Caco-2 (cell line): ENCODE measurements around the gene FAM83F. TPM values are rescaled to one million over a fixed set of nuclear protein-coding genes. Genes with fewer than 3 reads are reported as not detected.

Experiments used
- BruUV-seq: library from RNA; stranded (reverse); fragments of 400-500 nt; replicated peaks from 2 replicates; lab custom pipeline; 2021; lab: Mats Ljungman, UMichigan
- CTCF ChIA-PET: fragments of 300-600 bp; sonication (Branson Sonifier 250); formaldehyde crosslinking; loops from one replicate; lab custom pipeline; 2022; ENCODE audit warnings: antibody characterized with exemption; lab: Charles Lee
- POLR2A ChIA-PET: fragments of 300-600 bp; sonication (Branson Sonifier 250); formaldehyde crosslinking; loops from one replicate; lab custom pipeline; 2022; ENCODE audit warnings: antibody characterized with exemption; lab: Charles Lee
- DNase-seq, 2 experiments: peaks; one replicate each; pipeline versions ENCODE4 v3.0.0 to v3.0.0-alpha.2; 2020 to 2022
- H3K27me3 ChIP-seq: replicated peaks from 2 replicates; pipeline ENCODE4 v1.6.0; 2011; ENCODE audit warnings: low read length; ENCODE audit not compliant: control insufficient read depth, insufficient read depth
- H3K36me3 ChIP-seq: 2 replicates; pipeline ENCODE4 v1.5.1; 2011; ENCODE audit warnings: low read length; ENCODE audit not compliant: control insufficient read depth, insufficient read depth
- H3K4me1 ChIP-seq: fragments of 250-450 bp; sonication (Bioruptor Pico); 2 replicates; pipeline ENCODE4 v1.5.1; 2020; ENCODE audit warnings: mild to moderate bottlenecking
- H3K4me3 ChIP-seq: 2 replicates; pipeline ENCODE4 v1.5.1; 2011; ENCODE audit warnings: low read depth, mild to moderate bottlenecking, control low read depth, low read length
- H3K9me3 ChIP-seq: fragments of 250-450 bp; sonication (Bioruptor Pico); 2 replicates; pipeline ENCODE4 v1.5.1; 2020; ENCODE audit warnings: mild to moderate bottlenecking, moderate library complexity
- H3K27ac Mint-ChIP-seq: one replicate; pipeline ENCODE4 v1.8.0; 2022; ENCODE audit warnings: mixed read lengths; ENCODE audit not compliant: unreplicated experiment
- H3K27me3 Mint-ChIP-seq: one replicate; pipeline ENCODE4 v1.8.0; 2022; ENCODE audit warnings: mixed read lengths; ENCODE audit not compliant: insufficient read depth, unreplicated experiment
- H3K36me3 Mint-ChIP-seq: one replicate; pipeline ENCODE4 v1.8.0; 2022; ENCODE audit warnings: mild to moderate bottlenecking, mixed read lengths; ENCODE audit not compliant: insufficient read depth, unreplicated experiment
- H3K4me1 Mint-ChIP-seq: one replicate; pipeline ENCODE4 v1.8.0; 2022; ENCODE audit warnings: low read depth, mixed read lengths; ENCODE audit not compliant: unreplicated experiment
- H3K4me3 Mint-ChIP-seq: one replicate; pipeline ENCODE4 v1.8.0; 2022; ENCODE audit warnings: mild to moderate bottlenecking, moderate library complexity, mixed read lengths; ENCODE audit not compliant: unreplicated experiment
- H3K9me3 Mint-ChIP-seq: one replicate; pipeline ENCODE4 v1.8.0; 2022; ENCODE audit warnings: mixed read lengths; ENCODE audit not compliant: unreplicated experiment
- CTCF ChIP-seq, 2 experiments: fragments of 200-600 bp in 1 of 2; IDR thresholded peaks; 1 replicate in 1 of 2; 2 replicates in 1 of 2; pipeline versions ENCODE4 v1.5.1 to v1.8.0; 2011 to 2022; ENCODE audit warnings: antibody characterized with exemption in 1 of 2, control low read depth in 1 of 2, inconsistent platforms in 1 of 2, low read depth in 1 of 2, low read length in 1 of 2, mild to moderate bottlenecking in 1 of 2, moderate library complexity in 1 of 2; ENCODE audit not compliant: insufficient read depth in 1 of 2, severe bottlenecking in 1 of 2, unreplicated experiment in 1 of 2
- intact Hi-C: fragments of 100-400 bp; cut with micrococcal nuclease; formaldehyde crosslinking; loops from one replicate; pipeline ENCODE4 v1.10.0; 2022; ENCODE audit not compliant: unreplicated experiment
- total RNA-seq: library from RNA; stranded (reverse); gene quantifications from 2 replicates; pipeline ENCODE4 v1.2.3, GENCODE V29; 2022

The FAM83F gene
- total RNA-seq, 1 experiment from 2014 or later, result 20.0 TPM

GRCh38 chr22:40029189-40029890 lies 34.6 kb downstream of the FAM83F start:
- Histone ChIP-seq H3K4me3 (no peak overlapping the region), H3K36me3 (no peaks in the 10 kb centered on the region; the same call in 1 of the 2 replicates), H3K4me1 (no peaks in the 10 kb centered on the region), H3K27me3 (no peaks in the 10 kb centered on the region), H3K9me3 (no peaks in the 10 kb centered on the region)
- H3K27me3 Mint-ChIP-seq, result no peaks in the 10 kb centered on the region
- H3K27ac Mint-ChIP-seq, result no peak overlapping the region
- peaks cover 13% of the 10 kb centered on the region for H3K36me3 Mint-ChIP-seq
- intact Hi-C loops, result no loop called here
- no peaks in the 10 kb centered on the region for H3K9me3 Mint-ChIP-seq
- no peak for DNase-seq
- TF ChIP-seq CTCF (IDR thresholded peaks at IDR 0.05; ENCODE audit: insufficient read depth in 1 of 2, low read depth in 1 of 2, low read length in 1 of 2, severe bottlenecking in 1 of 2, unreplicated experiment in 1 of 2), result no peak
- ChIA-PET POLR2A (no interaction called here), CTCF (no interaction called here)
- peaks cover 6% of the 10 kb centered on the region for H3K4me1 Mint-ChIP-seq
- BruUV-seq, result no TSS peak
- no peak overlapping the region for H3K4me3 Mint-ChIP-seq

- H3K27me3 ChIP-seq, result no peaks in the 10 kb centered on the region
- no peaks in the 10 kb centered on the region for H3K9me3 Mint-ChIP-seq
- no peak for TF ChIP-seq CTCF (IDR thresholded peaks at IDR 0.05; ENCODE audit: insufficient read depth in 1 of 2, low read depth in 1 of 2, low read length in 1 of 2, severe bottlenecking in 1 of 2, unreplicated experiment in 1 of 2)
- no peak for DNase-seq
- H3K9me3 ChIP-seq, result no peaks in the 10 kb centered on the region
- no peak overlapping the region for H3K27ac Mint-ChIP-seq
- CTCF ChIA-PET, result no interaction called here
- no TSS peak for BruUV-seq
- no peak overlapping the region for H3K4me3 Mint-ChIP-seq
- POLR2A ChIA-PET, result interaction anchor here (0.6 kb wide), 1 partner anchor 30 kb away, joined by 4 read pairs; no protein-coding TSS in a partner anchor
- H3K4me1 Mint-ChIP-seq, result peaks cover 6% of the 10 kb centered on the region
- no peaks in the 10 kb centered on the region; the same call in 1 of the 2 replicates for H3K36me3 ChIP-seq
- H3K36me3 Mint-ChIP-seq, result peaks cover 13% of the 10 kb centered on the region
- H3K4me1 ChIP-seq, result no peaks in the 10 kb centered on the region
- no peaks in the 10 kb centered on the region for H3K27me3 Mint-ChIP-seq
- H3K4me3 ChIP-seq, result no peak overlapping the region
- intact Hi-C loops, result no loop called here
These were observed 35.4 kb downstream of the FAM83F start for GRCh38 chr22:40030026-40030757.

- intact Hi-C loops, result no loop called here
- Histone ChIP-seq H3K4me1 (no peaks in the 10 kb centered on the region), H3K9me3 (no peaks in the 10 kb centered on the region), H3K36me3 (no peaks in the 10 kb centered on the region; the same call in 1 of the 2 replicates), H3K4me3 (no peak overlapping the region), H3K27me3 (no peaks in the 10 kb centered on the region)
- no peak overlapping the region for H3K4me3 Mint-ChIP-seq
- no peaks in the 10 kb centered on the region for H3K9me3 Mint-ChIP-seq
- peaks cover 6% of the 10 kb centered on the region for H3K4me1 Mint-ChIP-seq
- POLR2A ChIA-PET, result interaction anchor here (0.6 kb wide), 1 partner anchor 31 kb away, joined by 4 read pairs; no protein-coding TSS in a partner anchor
- peaks cover 13% of the 10 kb centered on the region for H3K36me3 Mint-ChIP-seq
- TF ChIP-seq CTCF (IDR thresholded peaks at IDR 0.05; ENCODE audit: insufficient read depth in 1 of 2, low read depth in 1 of 2, low read length in 1 of 2, severe bottlenecking in 1 of 2, unreplicated experiment in 1 of 2), result no peak
- CTCF ChIA-PET, result no interaction called here
- no peak overlapping the region for H3K27ac Mint-ChIP-seq
- H3K27me3 Mint-ChIP-seq, result no peaks in the 10 kb centered on the region
- no peak for DNase-seq
- no TSS peak for BruUV-seq
These were observed 36.0 kb downstream of the FAM83F start for GRCh38 chr22:40030758-40031095.
